Mesothelial cell of epicardium (in vitro differentiated cells): ENCODE results near the gene NLRP1. TPM values are rescaled to one million over a fixed set of nuclear protein-coding genes. Genes with fewer than 3 reads are reported as not detected.

Experiments
- DNase-seq, 2 experiments: peaks; one replicate each; pipeline ENCODE4 v3.0.0; 2021; ENCODE audit warnings: low spot score in 2 of 2; ENCODE audit not compliant: unreplicated experiment in 2 of 2
- H3K27ac Mint-ChIP-seq: 2 replicates; pipeline ENCODE4 v1.8.0; 2021; ENCODE audit warnings: mixed read lengths
- H3K27me3 Mint-ChIP-seq: 2 replicates; pipeline ENCODE4 v1.8.0; 2021; ENCODE audit warnings: low read depth, mixed read lengths
- H3K36me3 Mint-ChIP-seq: 2 replicates; pipeline ENCODE4 v1.8.0; 2021; ENCODE audit warnings: mixed read lengths
- H3K4me1 Mint-ChIP-seq: 2 replicates; pipeline ENCODE4 v1.8.0; 2021; ENCODE audit warnings: mixed read lengths
- H3K4me3 Mint-ChIP-seq: 2 replicates; pipeline ENCODE4 v1.8.0; 2021; ENCODE audit warnings: mild to moderate bottlenecking, moderate library complexity, mixed read lengths
- H3K9me3 Mint-ChIP-seq: 2 replicates; pipeline ENCODE4 v1.8.0; 2021; ENCODE audit warnings: mixed read lengths
- CTCF ChIP-seq: fragments of 200-600 bp; sonication (generic); IDR thresholded peaks from one replicate; pipeline ENCODE4 v1.5.0; 2021; ENCODE audit warnings: antibody characterized with exemption; ENCODE audit not compliant: unreplicated experiment
- total RNA-seq: library from RNA; stranded (reverse); gene quantifications from 3 replicates; pipeline ENCODE4 v1.2.1, GENCODE V29; 2021

The NLRP1 gene
- total RNA-seq, 1 donor from 2014 or later, result 37.1 TPM

- no peak overlapping the region for H3K27ac Mint-ChIP-seq
- peaks cover 6% of the 10 kb centered on the region for H3K27me3 Mint-ChIP-seq
Observed at GRCh38 chr17:5536866-5537650, 47.3 kb downstream of the NLRP1 start.

GRCh38 chr17:5535436-5535835 lies 48.9 kb downstream of the NLRP1 start:
- no peak overlapping the region for H3K27ac Mint-ChIP-seq
- no peaks in the 10 kb centered on the region for H3K9me3 Mint-ChIP-seq
- H3K4me3 Mint-ChIP-seq, result no peak overlapping the region
- H3K27me3 Mint-ChIP-seq, result no peaks in the 10 kb centered on the region
- DNase-seq, result no peak
- peaks cover 7% of the 10 kb centered on the region for H3K4me1 Mint-ChIP-seq
- no peaks in the 10 kb centered on the region for H3K36me3 Mint-ChIP-seq
- no peak for TF ChIP-seq CTCF

More at GRCh38 chr17:5536866-5537650, 47.3 kb downstream of the NLRP1 start:
- no peak for DNase-seq
- Mint-ChIP-seq H3K9me3 (no peaks in the 10 kb centered on the region), H3K36me3 (no peaks in the 10 kb centered on the region), H3K4me1 (peaks cover 7% of the 10 kb centered on the region), H3K4me3 (no peak overlapping the region)
- no peak for TF ChIP-seq CTCF

GRCh38 chr17:5533486-5534315 lies 50.6 kb downstream of the NLRP1 start:
- Mint-ChIP-seq H3K9me3 (no peaks in the 10 kb centered on the region), H3K27ac (no peak overlapping the region), H3K27me3 (no peaks in the 10 kb centered on the region), H3K36me3 (no peaks in the 10 kb centered on the region), H3K4me3 (no peak overlapping the region), H3K4me1 (peaks cover 7% of the 10 kb centered on the region)
- no peak for TF ChIP-seq CTCF
- no peak for DNase-seq

- Mint-ChIP-seq H3K27ac (no peak overlapping the region), H3K9me3 (no peaks in the 10 kb centered on the region), H3K4me3 (no peak overlapping the region), H3K27me3 (no peaks in the 10 kb centered on the region), H3K36me3 (no peaks in the 10 kb centered on the region), H3K4me1 (peaks cover 7% of the 10 kb centered on the region)
- no peak for TF ChIP-seq CTCF
- DNase-seq, result no peak
Observed at GRCh38 chr17:5532581-5532980, 51.7 kb downstream of the NLRP1 start.

GRCh38 chr17:5531085-5531418 lies 53.3 kb downstream of the NLRP1 start:
- Mint-ChIP-seq H3K4me1 (peaks cover 14% of the 10 kb centered on the region), H3K36me3 (no peaks in the 10 kb centered on the region), H3K27me3 (no peaks in the 10 kb centered on the region), H3K4me3 (no peak overlapping the region), H3K27ac (no peak overlapping the region), H3K9me3 (no peaks in the 10 kb centered on the region)
- no peak for DNase-seq
- no peak for TF ChIP-seq CTCF
